Sigmoid colon (tissue), 7 donors: Measurements from ENCODE around the gene KRTAP6-1. TPM values are rescaled to one million over a fixed set of nuclear protein-coding genes. Genes with fewer than 3 reads are reported as not detected.

Experiments
- DNase-seq: peaks from one replicate; pipeline ENCODE4 v3.0.0-alpha.2; 2019
- H3K27ac ChIP-seq, 4 donors: fragments of 200-600 bp; sonication (generic); one replicate each; pipeline ENCODE4 v1.5.1; 2016 to 2019; ENCODE audit warnings: mild to moderate bottlenecking in 1 of 4
- H3K27me3 ChIP-seq, 3 donors: fragments of 200-600 bp; sonication (generic); one replicate each; pipeline ENCODE4 v1.5.1; 2019; ENCODE audit warnings: mild to moderate bottlenecking in 1 of 3
- H3K36me3 ChIP-seq, 4 donors: fragments of 200-600 bp; sonication (generic); one replicate each; pipeline ENCODE4 v1.5.1; 2016 to 2019
- H3K4me1 ChIP-seq, 4 donors: fragments of 200-600 bp; sonication (generic); one replicate each; pipeline ENCODE4 v1.5.1; 2017 to 2019
- H3K4me3 ChIP-seq, 4 donors: fragments of 200-600 bp; sonication (generic); one replicate each; pipeline ENCODE4 v1.5.1; 2017 to 2019; ENCODE audit warnings: mild to moderate bottlenecking in 2 of 4, moderate library complexity in 1 of 4
- H3K9me3 ChIP-seq, 4 donors: fragments of 200-600 bp in 3 of 4; sonication (generic) in 3 of 4; one replicate each; pipeline versions ENCODE4 v1.5.1 to v1.6.1; 2013 to 2019
- EP300 ChIP-seq, 4 donors: sonication (generic); formaldehyde crosslinking; IDR thresholded peaks; one replicate each; pipeline ENCODE4 v1.6.1; 2017; ENCODE audit warnings: antibody characterized with exemption in 4 of 4
- POLR2A ChIP-seq, 2 donors: fragments of 450-650 bp; IDR thresholded peaks; one replicate each; pipeline ENCODE4 v1.6.1; 2016; ENCODE audit warnings: antibody characterized with exemption in 2 of 2, mild to moderate bottlenecking in 2 of 2, moderate library complexity in 2 of 2
- POLR2AphosphoS5 ChIP-seq, 4 donors: sonication (generic); formaldehyde crosslinking; IDR thresholded peaks; one replicate each; pipeline ENCODE4 v1.6.1; 2017; ENCODE audit warnings: antibody characterized with exemption in 4 of 4
- WGBS, 2 donors: extraction: QIAGEN DNeasy Blood & Tissue Kit; methylation state at CpG; one replicate each; pipeline ENCODE4 v1.1.7; 2013; 5-methylcytosine and 5-hydroxymethylcytosine counted together
- intact Hi-C: fragments of 100-400 bp; cut with DNase I; formaldehyde crosslinking; loops from one replicate; pipeline ENCODE4 v1.15.1; 2023
- polyA plus RNA-seq, 3 donors: library from polyadenylated mRNA; stranded (reverse); fragments of 200-250 nt; gene quantifications; one replicate each; pipeline ENCODE4 v1.2.3, GENCODE V29; 2013
- total RNA-seq, 4 donors: library from RNA; depleted of rRNA; stranded (reverse); fragments of >200 nt; gene quantifications; one replicate each; pipeline ENCODE4 v1.1.0, GENCODE V29; 2016
- TF ChIP-seq, protein P1 (sequence below), 4 experiments: fragments of 450-650 bp in 3 of 4; fragments of 200-600 bp in 1 of 4; IDR thresholded peaks; one replicate each; pipeline ENCODE4 v1.5.1; 2016 to 2019; ENCODE audit warnings: antibody characterized with exemption in 4 of 4, mild to moderate bottlenecking in 3 of 4, moderate library complexity in 2 of 4
- donor health status: healthy with polysubstance abuse.
- donor health status: Bipolar disorder and iron deficiency.
- donor health status: healthy.

KRTAP6-1 gene
- total and polyA plus RNA-seq, 7 donors, result not detected

DNA sequence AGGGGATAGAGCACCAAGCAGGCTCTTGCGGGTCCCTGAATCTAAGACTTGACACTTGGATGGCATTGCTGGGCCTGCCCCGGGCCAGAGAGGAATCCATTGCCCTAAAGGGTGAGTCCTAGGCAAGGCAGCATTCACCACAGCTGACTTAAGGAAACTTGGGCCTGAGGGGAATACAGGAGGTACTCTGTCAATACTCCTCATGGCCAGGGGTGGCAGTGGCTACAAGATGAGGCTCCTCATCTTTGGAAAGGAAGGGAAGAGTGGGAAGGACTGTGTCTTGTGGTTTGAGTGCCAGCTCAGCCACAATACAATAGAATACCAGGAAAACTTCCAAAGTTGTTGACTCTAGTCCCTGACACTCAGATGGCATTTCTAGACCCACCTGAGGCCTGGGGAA is 7.8 kb downstream of the KRTAP6-1 start:
- Histone ChIP-seq H3K36me3 (no peaks in the 10 kb centered on the region), H3K27me3 (no peaks in the 10 kb centered on the region), H3K4me1 (no peaks in the 10 kb centered on the region), H3K27ac (no peak overlapping the region), H3K4me3 (no peak overlapping the region), H3K9me3 (no peaks in the 10 kb centered on the region)
- 87 to 88% methylated on average over 2 of the region's 2 CpGs for WGBS, 2 donors
- intact Hi-C loops, result no loop called here
- TF ChIP-seq POLR2AphosphoS5 (IDR thresholded peaks at IDR 0.05) (no peak), POLR2A (IDR thresholded peaks at IDR 0.05) (no peak), EP300 (IDR thresholded peaks at IDR 0.05) (no peak)
- TF ChIP-seq, protein P1, sequence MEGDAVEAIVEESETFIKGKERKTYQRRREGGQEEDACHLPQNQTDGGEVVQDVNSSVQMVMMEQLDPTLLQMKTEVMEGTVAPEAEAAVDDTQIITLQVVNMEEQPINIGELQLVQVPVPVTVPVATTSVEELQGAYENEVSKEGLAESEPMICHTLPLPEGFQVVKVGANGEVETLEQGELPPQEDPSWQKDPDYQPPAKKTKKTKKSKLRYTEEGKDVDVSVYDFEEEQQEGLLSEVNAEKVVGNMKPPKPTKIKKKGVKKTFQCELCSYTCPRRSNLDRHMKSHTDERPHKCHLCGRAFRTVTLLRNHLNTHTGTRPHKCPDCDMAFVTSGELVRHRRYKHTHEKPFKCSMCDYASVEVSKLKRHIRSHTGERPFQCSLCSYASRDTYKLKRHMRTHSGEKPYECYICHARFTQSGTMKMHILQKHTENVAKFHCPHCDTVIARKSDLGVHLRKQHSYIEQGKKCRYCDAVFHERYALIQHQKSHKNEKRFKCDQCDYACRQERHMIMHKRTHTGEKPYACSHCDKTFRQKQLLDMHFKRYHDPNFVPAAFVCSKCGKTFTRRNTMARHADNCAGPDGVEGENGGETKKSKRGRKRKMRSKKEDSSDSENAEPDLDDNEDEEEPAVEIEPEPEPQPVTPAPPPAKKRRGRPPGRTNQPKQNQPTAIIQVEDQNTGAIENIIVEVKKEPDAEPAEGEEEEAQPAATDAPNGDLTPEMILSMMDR (IDR thresholded peaks at IDR 0.05), result no peak
- no peak for DNase-seq

DNA sequence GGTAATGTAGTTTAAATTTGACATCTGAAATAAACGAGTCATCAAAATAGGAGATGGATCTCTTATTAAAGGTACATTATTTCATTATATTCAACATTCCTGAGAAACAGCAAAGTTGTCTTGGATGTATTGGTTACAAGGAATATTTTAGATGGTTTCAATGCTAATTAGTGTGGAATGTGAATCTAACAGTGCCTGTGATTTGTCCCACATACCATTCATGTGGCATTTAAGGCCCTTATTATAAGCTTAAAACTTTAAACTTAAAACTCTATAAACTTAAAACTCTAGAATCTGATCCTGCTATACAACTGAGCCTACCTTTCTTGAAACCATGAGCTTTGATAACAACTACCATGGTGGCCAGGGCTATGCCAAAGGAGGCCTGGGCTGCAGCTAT is 12.9 kb downstream of the KRTAP6-1 start, which contains the start of gene KRTAP22-1:
Gene KRTAP22-1 (plus strand): TSS at position 301 of the 400 bp plus-strand sequence.
- no peak for DNase-seq
- TF ChIP-seq EP300 (IDR thresholded peaks at IDR 0.05) (no peak), POLR2AphosphoS5 (IDR thresholded peaks at IDR 0.05) (no peak), POLR2A (IDR thresholded peaks at IDR 0.05) (no peak)
- TF ChIP-seq, protein P1 (IDR thresholded peaks at IDR 0.05), result no peak
- Histone ChIP-seq H3K27me3 (no peaks in the 10 kb centered on the region), H3K36me3 (no peaks in the 10 kb centered on the region), H3K4me1 (no peaks in the 10 kb centered on the region), H3K9me3 (no peaks in the 10 kb centered on the region), H3K27ac (no peak within 1 kb of the TSS), H3K4me3 (no peak within 1 kb of the TSS)
- 42 to 96% methylated on average over 1 of the region's 1 CpG for WGBS, 2 donors
- intact Hi-C loops, result no loop called here

DNA sequence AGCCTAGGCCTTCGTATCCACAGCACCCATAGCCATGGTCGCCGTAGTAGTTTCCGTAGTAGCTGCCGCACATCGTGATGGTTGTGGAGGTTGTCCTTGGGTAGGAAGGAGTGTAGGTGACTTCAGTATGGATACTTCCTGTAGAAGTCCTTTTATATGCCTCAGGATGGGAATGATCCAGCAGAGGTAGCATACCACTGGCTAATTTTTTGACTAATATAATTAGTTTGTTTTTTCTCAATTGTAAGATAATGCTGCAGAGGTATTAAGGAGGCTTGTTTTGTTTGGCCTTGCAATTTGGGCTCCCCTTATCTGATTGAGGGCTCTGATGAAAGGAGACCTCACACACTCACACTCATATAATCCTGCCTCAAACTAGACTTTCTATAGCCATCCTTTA is 14.9 kb downstream of the KRTAP6-1 start, which contains the start of gene KRTAP6-2:
Gene KRTAP6-2 (minus strand): TSS at position 101 of the 400 bp plus-strand sequence. CDS start 28 bp downstream, at position 73.
- H3K9me3 ChIP-seq, result no peaks in the 10 kb centered on the region
- no peak within 1 kb of the TSS for H3K4me3 ChIP-seq
- H3K27me3 ChIP-seq, result no peaks in the 10 kb centered on the region
- intact Hi-C loops, result no loop called here
- TF ChIP-seq POLR2A (IDR thresholded peaks at IDR 0.05) (no peak), EP300 (IDR thresholded peaks at IDR 0.05) (no peak), POLR2AphosphoS5 (IDR thresholded peaks at IDR 0.05) (no peak)
- TF ChIP-seq, protein P1 (IDR thresholded peaks at IDR 0.05), result no peak
- no peak for DNase-seq
- H3K4me1 ChIP-seq, result no peaks in the 10 kb centered on the region
- H3K36me3 ChIP-seq, result no peaks in the 10 kb centered on the region
- 95 to 97% methylated on average over 6 of the region's 6 CpGs for WGBS, 2 donors
- no peak within 1 kb of the TSS for H3K27ac ChIP-seq

DNA sequence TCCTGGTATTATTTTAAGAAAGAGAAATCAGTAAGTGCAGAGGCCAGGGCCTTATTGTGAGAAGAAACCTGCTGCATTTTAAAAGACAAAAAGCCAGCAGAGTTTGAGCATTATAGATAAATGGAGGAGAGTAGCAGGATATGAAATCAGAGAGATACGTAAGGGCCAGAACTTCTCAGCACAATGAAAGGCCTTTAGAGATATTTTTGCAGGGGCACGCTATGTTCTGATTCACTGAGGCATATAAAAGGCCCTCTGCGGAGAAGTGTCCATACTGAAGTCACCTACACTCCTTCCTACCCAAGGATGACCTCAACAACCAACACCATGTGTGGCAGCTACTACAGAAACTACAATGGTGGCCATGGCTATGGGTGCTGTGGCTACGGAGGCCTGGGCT is 21.6 kb downstream of the KRTAP6-1 start, which contains the start of gene KRTAP6-3:
Gene KRTAP6-3 (plus strand): TSS at position 301 of the 400 bp plus-strand sequence. CDS start 6 bp downstream, at position 307.
- TF ChIP-seq POLR2AphosphoS5 (IDR thresholded peaks at IDR 0.05), result no peak
- TF ChIP-seq EP300 (IDR thresholded peaks at IDR 0.05), result no peak
- TF ChIP-seq POLR2A (IDR thresholded peaks at IDR 0.05), result no peak
- TF ChIP-seq, protein P1 (IDR thresholded peaks at IDR 0.05), result no peak
- Histone ChIP-seq H3K9me3 (no peaks in the 10 kb centered on the region), H3K4me1 (no peaks in the 10 kb centered on the region), H3K27me3 (no peaks in the 10 kb centered on the region), H3K27ac (no peak within 1 kb of the TSS), H3K4me3 (no peak within 1 kb of the TSS), H3K36me3 (no peaks in the 10 kb centered on the region)
- intact Hi-C loops, result no loop called here
- 92 to 95% methylated on average over 4 of the region's 4 CpGs for WGBS, 2 donors
- DNase-seq, result no peak

DNA sequence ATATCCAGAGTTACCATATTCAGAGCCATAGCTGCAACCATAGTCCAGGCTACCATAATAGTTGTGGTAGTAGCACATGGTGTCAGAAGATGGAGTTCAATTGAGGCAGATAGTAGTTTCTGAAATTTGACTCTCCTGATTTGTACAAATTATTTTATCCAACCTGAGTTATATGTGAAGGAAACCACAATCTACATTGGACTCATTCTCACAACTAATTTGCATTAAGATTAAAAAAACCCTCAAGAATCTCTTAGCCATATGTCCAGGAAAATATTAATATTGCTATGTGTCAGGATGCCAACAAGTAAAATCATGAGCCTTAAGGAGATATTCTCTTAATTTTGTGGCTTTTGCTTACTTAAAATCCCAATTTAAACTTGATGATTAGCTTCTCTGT is 23.4 kb downstream of the KRTAP6-1 start, which contains the start of gene KRTAP22-2:
Gene KRTAP22-2 (minus strand): TSS at position 101 of the 400 bp plus-strand sequence.
- Histone ChIP-seq H3K9me3 (no peaks in the 10 kb centered on the region), H3K27me3 (no peaks in the 10 kb centered on the region), H3K4me1 (no peaks in the 10 kb centered on the region), H3K36me3 (no peaks in the 10 kb centered on the region), H3K4me3 (no peak within 1 kb of the TSS), H3K27ac (no peak within 1 kb of the TSS)
- DNase-seq, result no peak
- intact Hi-C loops, result no loop called here
- no peak for TF ChIP-seq POLR2A (IDR thresholded peaks at IDR 0.05)
